DND-41 (cell line): ENCODE data around the gene MAPK12.

Experiments
- ATAC-seq: fragments of 200-7000 bp; cut with Tn5 transposase; 3 replicates; pipeline ENCODE4 v1.9.1; 2021; ENCODE audit warnings: low read depth; ENCODE audit not compliant: insufficient read depth
- DNase-seq: peaks from one replicate; pipeline ENCODE4 v3.0.0-alpha.2; 2020
- H2AFZ ChIP-seq: 2 replicates; pipeline ENCODE4 v1.6.0; 2012; ENCODE audit warnings: low read depth, low read length
- H3K27ac ChIP-seq: 2 replicates; pipeline ENCODE4 v1.5.1; 2012; ENCODE audit warnings: low read length, inconsistent platforms
- H3K27me3 ChIP-seq: fragments of 200-600 bp; sonication (generic); 2 replicates; pipeline ENCODE4 v1.6.0; 2012; ENCODE audit warnings: low read length, mild to moderate bottlenecking, inconsistent platforms; ENCODE audit not compliant: insufficient read depth, poor library complexity
- H3K36me3 ChIP-seq: 2 replicates; pipeline ENCODE4 v1.5.1; 2012; ENCODE audit warnings: low read length, inconsistent platforms; ENCODE audit not compliant: insufficient read depth
- H3K4me1 ChIP-seq: 2 replicates; pipeline ENCODE4 v1.5.1; 2012; ENCODE audit warnings: mild to moderate bottlenecking, low read length; ENCODE audit not compliant: insufficient read depth
- H3K4me2 ChIP-seq: 2 replicates; pipeline ENCODE4 v1.6.0; 2012; ENCODE audit warnings: mild to moderate bottlenecking, moderate library complexity, low read length, inconsistent platforms; ENCODE audit not compliant: insufficient read depth
- H3K4me3 ChIP-seq, 2 experiments: fragments of 200-600 bp in 1 of 2; shearing (Covaris generic) in 1 of 2; 2 replicates each; pipeline ENCODE4 v1.5.1; 2012 to 2016; ENCODE audit warnings: inconsistent platforms in 2 of 2, low read length in 2 of 2, mild to moderate bottlenecking in 2 of 2, low read depth in 1 of 2, moderate library complexity in 1 of 2
- H3K79me2 ChIP-seq: 2 replicates; pipeline ENCODE4 v1.6.0; 2012; ENCODE audit warnings: low read length, inconsistent platforms; ENCODE audit not compliant: insufficient read depth
- H3K9ac ChIP-seq: 2 replicates; pipeline ENCODE4 v1.6.0; 2012; ENCODE audit warnings: low read depth, mild to moderate bottlenecking, inconsistent platforms, low read length, moderate library complexity
- H3K9me3 ChIP-seq: 2 replicates; pipeline ENCODE4 v1.5.1; 2012; ENCODE audit warnings: low read length, moderate library complexity, mild to moderate bottlenecking, inconsistent platforms; ENCODE audit not compliant: insufficient read depth, severe bottlenecking
- H4K20me1 ChIP-seq: 2 replicates; pipeline ENCODE4 v1.6.0; 2012; ENCODE audit warnings: low read length; ENCODE audit not compliant: insufficient read depth
- EZH2 ChIP-seq: IDR thresholded peaks from 3 replicates; pipeline ENCODE4 v1.6.1; 2012; ENCODE audit warnings: borderline replicate concordance, low read depth, mild to moderate bottlenecking, moderate library complexity, low read length, inconsistent platforms; ENCODE audit not compliant: severe bottlenecking
- TF ChIP-seq, protein P1 (sequence below): IDR thresholded peaks from 2 replicates; pipeline ENCODE4 v1.5.1; 2012; ENCODE audit warnings: borderline replicate concordance, low read length, moderate library complexity, mild to moderate bottlenecking; ENCODE audit not compliant: poor library complexity, severe bottlenecking; ENCODE audit errors: extremely low read depth

The MAPK12 gene

DNA sequence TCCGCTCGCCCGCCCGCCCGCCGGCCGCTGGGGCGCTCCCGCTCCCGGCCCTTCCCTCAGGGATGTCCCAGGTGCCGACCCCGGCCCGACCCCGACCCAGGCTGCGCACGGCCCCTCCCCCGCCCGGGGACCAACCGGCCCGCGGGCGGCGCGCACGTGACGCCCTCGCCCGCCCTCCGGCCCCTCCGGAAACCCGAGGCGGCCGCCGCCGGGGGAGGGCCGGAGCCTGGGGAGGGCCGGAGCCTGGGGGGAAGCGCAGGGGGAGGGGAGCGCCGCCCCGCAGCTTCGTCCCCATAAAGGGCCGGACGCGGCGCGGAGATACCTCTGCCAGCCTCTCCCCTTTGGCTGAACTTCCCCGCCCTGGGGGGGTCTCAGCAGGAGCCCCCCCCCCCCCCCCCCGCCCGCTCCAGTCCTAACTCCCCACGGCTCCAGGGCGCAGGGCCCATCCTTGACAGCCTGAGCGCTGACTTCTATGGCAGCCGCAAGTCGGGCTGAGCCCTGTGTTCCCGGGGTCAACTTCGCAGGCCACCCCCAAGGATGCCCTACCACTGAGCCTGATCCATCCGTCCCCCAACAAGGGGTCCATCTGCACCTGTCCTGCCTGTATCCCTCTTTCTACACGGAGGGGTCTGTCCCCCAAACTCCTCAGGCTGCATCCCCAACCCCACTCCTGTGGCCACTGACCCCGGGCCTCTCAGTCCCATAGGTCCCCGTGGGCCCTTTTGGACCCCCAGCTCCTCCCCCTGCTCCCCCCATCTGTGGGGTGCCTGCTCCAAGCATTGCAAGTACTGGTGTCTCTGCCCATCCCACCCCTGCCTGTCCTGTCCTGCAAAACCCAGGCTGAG lies at the start of gene MAPK12:
Gene MAPK12 (minus strand): TSS at position 69 of the 845 bp plus-strand sequence. CDS start 174 bp downstream, outside the sequence.
- no peak within 1 kb of the TSS for H3K4me2 ChIP-seq
- no peaks in the 10 kb centered on the region for H3K36me3 ChIP-seq
- no peaks in the 10 kb centered on the region for H3K27me3 ChIP-seq
- H3K9me3 ChIP-seq: no peaks in the 10 kb centered on the region
- no peak within 1 kb of the TSS for H3K9ac ChIP-seq
- H3K4me1 ChIP-seq: no peaks in the 10 kb centered on the region
- peaks cover 17% of the 10 kb centered on the region for H4K20me1 ChIP-seq
- ATAC-seq (no peak), DNase-seq (no peak)
- H3K27ac ChIP-seq: no peak within 1 kb of the TSS
- H3K79me2 ChIP-seq: no peaks in the 10 kb centered on the region
- H3K4me3 ChIP-seq: no peak within 1 kb of the TSS
- no peak within 1 kb of the TSS for H2AFZ ChIP-seq
- TF ChIP-seq EZH2: no peak
- TF ChIP-seq, protein P1, sequence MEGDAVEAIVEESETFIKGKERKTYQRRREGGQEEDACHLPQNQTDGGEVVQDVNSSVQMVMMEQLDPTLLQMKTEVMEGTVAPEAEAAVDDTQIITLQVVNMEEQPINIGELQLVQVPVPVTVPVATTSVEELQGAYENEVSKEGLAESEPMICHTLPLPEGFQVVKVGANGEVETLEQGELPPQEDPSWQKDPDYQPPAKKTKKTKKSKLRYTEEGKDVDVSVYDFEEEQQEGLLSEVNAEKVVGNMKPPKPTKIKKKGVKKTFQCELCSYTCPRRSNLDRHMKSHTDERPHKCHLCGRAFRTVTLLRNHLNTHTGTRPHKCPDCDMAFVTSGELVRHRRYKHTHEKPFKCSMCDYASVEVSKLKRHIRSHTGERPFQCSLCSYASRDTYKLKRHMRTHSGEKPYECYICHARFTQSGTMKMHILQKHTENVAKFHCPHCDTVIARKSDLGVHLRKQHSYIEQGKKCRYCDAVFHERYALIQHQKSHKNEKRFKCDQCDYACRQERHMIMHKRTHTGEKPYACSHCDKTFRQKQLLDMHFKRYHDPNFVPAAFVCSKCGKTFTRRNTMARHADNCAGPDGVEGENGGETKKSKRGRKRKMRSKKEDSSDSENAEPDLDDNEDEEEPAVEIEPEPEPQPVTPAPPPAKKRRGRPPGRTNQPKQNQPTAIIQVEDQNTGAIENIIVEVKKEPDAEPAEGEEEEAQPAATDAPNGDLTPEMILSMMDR: no peak

DNA sequence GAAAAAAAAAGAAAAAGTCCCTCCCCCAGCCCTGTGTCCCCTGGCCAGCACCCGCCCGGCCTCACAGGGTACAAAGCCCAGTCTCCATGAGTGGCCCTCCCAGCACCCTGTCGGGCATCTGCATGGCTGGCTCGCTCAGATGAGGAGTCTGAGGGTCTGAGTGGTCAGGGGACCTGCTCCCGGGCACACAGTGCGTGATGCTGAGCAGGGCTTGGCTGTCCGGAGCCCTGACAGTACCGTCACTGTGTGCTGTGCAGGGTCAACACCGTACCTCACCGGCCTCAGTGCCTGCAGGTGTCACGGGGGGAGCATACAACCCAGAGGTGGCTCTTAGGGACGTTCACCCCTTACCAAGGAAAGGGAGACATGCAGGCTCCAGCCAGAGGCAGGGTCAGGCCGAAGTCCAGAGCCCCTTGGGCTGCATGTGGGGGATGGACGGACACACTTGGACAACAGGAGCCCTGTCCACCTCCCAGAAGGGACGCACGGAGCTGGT lies 49.5 kb upstream of the MAPK12 start:
- no peak for ATAC-seq

DNA sequence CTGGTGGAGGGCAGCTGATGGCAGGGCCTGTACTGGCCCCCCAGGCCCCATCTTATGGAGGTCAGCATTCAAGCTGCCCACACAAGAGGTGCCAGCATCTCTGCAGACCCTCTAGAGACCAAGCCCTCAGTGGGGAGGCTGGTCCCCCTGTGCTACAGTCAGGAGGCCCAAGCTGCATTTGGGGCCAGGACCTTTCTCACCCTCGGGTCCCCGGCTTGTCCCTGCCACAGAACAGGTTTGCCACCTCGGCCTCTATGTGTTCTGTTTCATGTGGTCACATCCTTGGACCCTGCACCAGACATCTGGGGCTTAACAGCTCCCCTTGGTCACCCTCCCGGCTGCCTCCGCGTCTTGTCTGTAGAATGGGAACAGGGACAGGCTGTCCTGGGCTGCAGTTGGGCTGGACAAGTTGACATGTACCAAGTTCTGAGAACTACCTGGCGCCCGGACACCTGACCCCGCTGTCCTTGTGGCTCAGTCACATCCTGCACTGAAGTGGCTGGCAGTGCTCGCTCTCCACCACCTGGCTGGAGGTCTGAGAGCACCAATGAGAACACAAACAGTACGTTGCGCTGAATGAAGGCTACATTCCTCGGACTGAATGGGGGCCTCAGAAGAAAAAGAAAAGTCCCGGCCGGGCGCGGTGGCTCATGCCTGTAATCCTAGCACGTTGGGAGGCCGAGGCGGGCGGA lies 48.7 kb upstream of the MAPK12 start:
- H2AFZ ChIP-seq: no peak overlapping the region
- no peak overlapping the region for H3K27ac ChIP-seq
- peaks cover 19% of the 10 kb centered on the region for H3K4me1 ChIP-seq
- ATAC-seq: no peak
- peaks cover 20% of the 10 kb centered on the region for H4K20me1 ChIP-seq
- H3K9ac ChIP-seq: no peak overlapping the region
- H3K4me3 ChIP-seq: no peak overlapping the region
- H3K27me3 ChIP-seq: peaks cover 31% of the 10 kb centered on the region
- DNase-seq: no peak
- no peak for TF ChIP-seq EZH2
- TF ChIP-seq, protein P1: no peak
- no peaks in the 10 kb centered on the region for H3K36me3 ChIP-seq
- H3K9me3 ChIP-seq: no peaks in the 10 kb centered on the region
- H3K4me2 ChIP-seq: no peak overlapping the region
- no peaks in the 10 kb centered on the region for H3K79me2 ChIP-seq

More for the DNA sequence above, 49.5 kb upstream of the MAPK12 start:
- H2AFZ ChIP-seq: no peak overlapping the region
- no peak for TF ChIP-seq EZH2
- TF ChIP-seq, protein P1: no peak
- peaks cover 29% of the 10 kb centered on the region for H3K27me3 ChIP-seq
- no peaks in the 10 kb centered on the region for H3K36me3 ChIP-seq
- H3K9me3 ChIP-seq: no peaks in the 10 kb centered on the region
- peaks cover 21% of the 10 kb centered on the region for H4K20me1 ChIP-seq
- peaks cover 19% of the 10 kb centered on the region for H3K4me1 ChIP-seq
- no peak overlapping the region for H3K27ac ChIP-seq
- no peak overlapping the region for H3K4me3 ChIP-seq
- H3K9ac ChIP-seq: no peak overlapping the region
- no peak for DNase-seq
- H3K4me2 ChIP-seq: no peak overlapping the region
- no peaks in the 10 kb centered on the region for H3K79me2 ChIP-seq
